Endothelial cell (in vitro differentiated cells): ENCODE results near the gene PTPRD. TPM values are rescaled to one million over a fixed set of nuclear protein-coding genes. Genes with fewer than 3 reads are reported as not detected.

ENCODE experiments used
- DNase-seq: peaks from one replicate; pipeline ENCODE4 v3.0.0; 2021; ENCODE audit warnings: low spot score
- H3K27ac Mint-ChIP-seq: one replicate; pipeline ENCODE4 v1.8.0; 2021; ENCODE audit warnings: mixed read lengths, inconsistent platforms; ENCODE audit not compliant: unreplicated experiment
- H3K27me3 Mint-ChIP-seq: one replicate; pipeline ENCODE4 v1.8.0; 2021; ENCODE audit warnings: mild to moderate bottlenecking, moderate library complexity, mixed read lengths, inconsistent platforms; ENCODE audit not compliant: unreplicated experiment
- H3K36me3 Mint-ChIP-seq: one replicate; pipeline ENCODE4 v1.8.0; 2021; ENCODE audit warnings: mild to moderate bottlenecking, low read depth, mixed read lengths, inconsistent platforms; ENCODE audit not compliant: unreplicated experiment
- H3K4me1 Mint-ChIP-seq: one replicate; pipeline ENCODE4 v1.8.0; 2021; ENCODE audit warnings: mild to moderate bottlenecking, mixed read lengths, inconsistent platforms; ENCODE audit not compliant: unreplicated experiment
- H3K4me3 Mint-ChIP-seq: one replicate; pipeline ENCODE4 v1.8.0; 2021; ENCODE audit warnings: mild to moderate bottlenecking, mixed read lengths, inconsistent platforms; ENCODE audit not compliant: unreplicated experiment
- H3K9me3 Mint-ChIP-seq: one replicate; pipeline ENCODE4 v1.8.0; 2021; ENCODE audit warnings: mixed read lengths, inconsistent platforms; ENCODE audit not compliant: unreplicated experiment
- total RNA-seq: library from RNA; stranded (reverse); fragmentation: NEBNext Ultra II Directional; extraction: Animal tissue kit (Norgen Biotek cat#: 25700); gene quantifications from one replicate; pipeline ENCODE4 v1.2.1, GENCODE V29; 2021; ENCODE audit not compliant: unreplicated experiment
- TF ChIP-seq, protein P1 (sequence below): fragments of 200-600 bp; sonication (generic); IDR thresholded peaks from one replicate; pipeline ENCODE4 v1.5.0; 2021; ENCODE audit warnings: antibody characterized with exemption; ENCODE audit not compliant: unreplicated experiment

Gene PTPRD
- total RNA-seq, 1 donor from 2014 or later, result 47.8 TPM

DNA sequence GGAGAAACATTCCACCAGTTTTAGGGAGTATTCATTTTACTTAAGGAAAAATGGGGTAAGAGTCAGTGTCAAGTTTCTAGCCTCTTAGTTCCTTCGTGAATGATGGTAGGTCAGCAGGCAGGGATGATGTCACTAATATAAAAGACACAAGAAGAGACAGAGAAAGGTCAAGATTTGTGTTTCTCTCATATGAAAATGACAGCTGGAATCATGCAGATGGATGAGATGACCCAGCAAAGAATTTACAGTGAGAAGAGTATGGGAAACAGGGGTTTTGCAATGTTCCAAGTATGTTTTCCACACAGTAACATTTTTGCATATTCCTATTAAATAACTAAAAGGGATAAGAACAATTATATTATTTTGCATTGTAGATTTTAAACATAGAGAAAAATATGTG lies 2063.6 kb downstream of the PTPRD start:
- no peak overlapping the region for H3K4me3 Mint-ChIP-seq
- DNase-seq, result no peak
- no peaks in the 10 kb centered on the region for H3K27me3 Mint-ChIP-seq
- H3K36me3 Mint-ChIP-seq, result no peaks in the 10 kb centered on the region
- H3K9me3 Mint-ChIP-seq, result no peaks in the 10 kb centered on the region
- H3K27ac Mint-ChIP-seq, result no peak overlapping the region
- no peaks in the 10 kb centered on the region for H3K4me1 Mint-ChIP-seq
- TF ChIP-seq, protein P1, sequence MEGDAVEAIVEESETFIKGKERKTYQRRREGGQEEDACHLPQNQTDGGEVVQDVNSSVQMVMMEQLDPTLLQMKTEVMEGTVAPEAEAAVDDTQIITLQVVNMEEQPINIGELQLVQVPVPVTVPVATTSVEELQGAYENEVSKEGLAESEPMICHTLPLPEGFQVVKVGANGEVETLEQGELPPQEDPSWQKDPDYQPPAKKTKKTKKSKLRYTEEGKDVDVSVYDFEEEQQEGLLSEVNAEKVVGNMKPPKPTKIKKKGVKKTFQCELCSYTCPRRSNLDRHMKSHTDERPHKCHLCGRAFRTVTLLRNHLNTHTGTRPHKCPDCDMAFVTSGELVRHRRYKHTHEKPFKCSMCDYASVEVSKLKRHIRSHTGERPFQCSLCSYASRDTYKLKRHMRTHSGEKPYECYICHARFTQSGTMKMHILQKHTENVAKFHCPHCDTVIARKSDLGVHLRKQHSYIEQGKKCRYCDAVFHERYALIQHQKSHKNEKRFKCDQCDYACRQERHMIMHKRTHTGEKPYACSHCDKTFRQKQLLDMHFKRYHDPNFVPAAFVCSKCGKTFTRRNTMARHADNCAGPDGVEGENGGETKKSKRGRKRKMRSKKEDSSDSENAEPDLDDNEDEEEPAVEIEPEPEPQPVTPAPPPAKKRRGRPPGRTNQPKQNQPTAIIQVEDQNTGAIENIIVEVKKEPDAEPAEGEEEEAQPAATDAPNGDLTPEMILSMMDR, result no peak

DNA sequence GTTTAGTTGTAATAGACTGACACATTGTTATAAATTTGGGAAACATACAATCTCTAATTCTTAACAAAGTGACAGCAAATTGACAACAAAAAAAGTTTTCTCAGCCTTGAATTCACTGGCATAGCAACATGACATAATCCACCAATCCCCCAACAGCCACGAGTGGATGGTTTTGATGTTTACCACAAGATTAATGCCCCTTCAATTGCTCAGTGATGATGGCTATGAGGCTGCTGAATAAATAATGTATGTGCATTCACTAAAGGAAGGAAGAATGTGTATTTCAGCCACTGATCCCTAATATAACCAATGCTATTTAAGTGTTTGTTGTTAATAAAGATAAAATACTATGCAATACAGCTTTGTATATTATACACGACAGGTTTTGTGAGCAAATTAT lies 2069.6 kb downstream of the PTPRD start:
- H3K9me3 Mint-ChIP-seq, result no peaks in the 10 kb centered on the region
- TF ChIP-seq, protein P1, result no peak
- no peaks in the 10 kb centered on the region for H3K4me1 Mint-ChIP-seq
- no peak overlapping the region for H3K27ac Mint-ChIP-seq
- no peaks in the 10 kb centered on the region for H3K36me3 Mint-ChIP-seq
- no peak overlapping the region for H3K4me3 Mint-ChIP-seq
- H3K27me3 Mint-ChIP-seq, result no peaks in the 10 kb centered on the region
- no peak for DNase-seq

DNA sequence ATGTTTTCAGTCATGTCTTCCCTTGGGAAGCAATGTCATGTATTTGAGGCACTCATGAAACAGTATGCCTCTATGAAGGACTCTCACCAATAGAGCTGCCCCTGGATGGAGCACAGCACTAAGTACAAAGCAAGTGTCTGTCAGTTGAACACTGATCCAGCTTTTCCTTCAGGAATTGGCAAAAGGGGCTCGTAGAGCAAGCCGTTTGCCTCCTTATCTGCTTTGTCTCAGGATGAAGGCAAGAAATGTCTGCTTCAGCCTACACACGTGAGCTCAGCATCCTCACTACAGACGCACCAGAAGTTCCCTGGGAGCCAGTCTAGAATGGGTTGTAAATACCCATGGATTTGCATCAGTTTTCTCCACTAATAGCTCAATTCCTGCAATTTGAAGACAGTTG lies 2070.3 kb downstream of the PTPRD start:
- no peaks in the 10 kb centered on the region for H3K36me3 Mint-ChIP-seq
- DNase-seq, result no peak

GRCh38 chr9:8539681-8540197 lies 2073.1 kb downstream of the PTPRD start:
- DNase-seq, result no peak
- Mint-ChIP-seq H3K27me3 (no peaks in the 10 kb centered on the region), H3K4me1 (no peaks in the 10 kb centered on the region), H3K9me3 (no peaks in the 10 kb centered on the region), H3K27ac (no peak overlapping the region), H3K36me3 (no peaks in the 10 kb centered on the region), H3K4me3 (no peak overlapping the region)
- TF ChIP-seq, protein P1, result no peak

More for the DNA sequence above, 2070.3 kb downstream of the PTPRD start:
- no peak overlapping the region for H3K27ac Mint-ChIP-seq
- H3K9me3 Mint-ChIP-seq, result no peaks in the 10 kb centered on the region
- TF ChIP-seq, protein P1, result no peak
- H3K4me1 Mint-ChIP-seq, result no peaks in the 10 kb centered on the region
- H3K4me3 Mint-ChIP-seq, result no peak overlapping the region
- H3K27me3 Mint-ChIP-seq, result no peaks in the 10 kb centered on the region

DNA sequence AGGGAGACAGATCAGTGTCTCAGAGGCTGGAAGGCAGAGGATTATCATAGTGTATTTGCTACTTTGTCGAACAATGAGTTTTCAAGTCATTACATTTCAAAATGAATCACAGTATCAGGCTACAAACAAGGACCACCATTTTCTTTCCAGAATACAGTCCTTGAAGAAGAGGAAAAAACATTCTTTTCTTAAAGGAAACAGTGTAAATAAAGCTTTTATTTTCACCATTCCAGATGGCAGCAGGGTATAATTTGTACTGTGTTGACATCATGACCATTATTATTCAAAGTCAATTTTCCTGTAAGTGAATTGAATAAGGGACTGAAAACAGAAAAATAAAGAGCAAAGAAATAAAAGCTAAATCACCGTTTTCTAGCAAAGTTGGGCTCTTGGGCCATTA lies 2076.0 kb downstream of the PTPRD start:
- DNase-seq, result no peak
- no peaks in the 10 kb centered on the region for H3K27me3 Mint-ChIP-seq
- TF ChIP-seq, protein P1, result no peak
- no peaks in the 10 kb centered on the region for H3K36me3 Mint-ChIP-seq
- no peaks in the 10 kb centered on the region for H3K4me1 Mint-ChIP-seq
- no peaks in the 10 kb centered on the region for H3K9me3 Mint-ChIP-seq
- H3K4me3 Mint-ChIP-seq, result no peak overlapping the region
- H3K27ac Mint-ChIP-seq, result no peak overlapping the region
